SK-N-SH (cell line): ENCODE data around the gene PAPOLB. TPM values are rescaled to one million over a fixed set of nuclear protein-coding genes. Genes with fewer than 3 reads are reported as not detected.

ENCODE experiments used
- CTCF ChIA-PET: fragments of 300-600, 350-600 bp; formaldehyde crosslinking; extraction: SDS; loops from one replicate; lab custom pipeline; 2021; lab: Yijun Ruan, JAX
- POLR2A ChIA-PET: fragments of 350-600 bp; sonication (Branson Sonifier 250); formaldehyde crosslinking; extraction: SDS; loops from one replicate; lab custom pipeline; 2020; ENCODE audit warnings: antibody characterized with exemption, inconsistent platforms; lab: Yijun Ruan, JAX
- DNase-seq: peaks from one replicate; pipeline ENCODE4 v3.0.0; 2012
- H2AFZ ChIP-seq: fragments of 200-600 bp; sonication (generic); 2 replicates; pipeline ENCODE4 v1.8.1; 2016; ENCODE audit warnings: antibody characterized with exemption, mild to moderate bottlenecking, low read depth
- H3F3A ChIP-seq: fragments of 200-600 bp; sonication (generic); replicated peaks from 2 replicates; pipeline ENCODE3; 2016; ENCODE audit warnings: antibody characterized with exemption, mild to moderate bottlenecking; ENCODE audit not compliant: insufficient read depth
- H3K27ac ChIP-seq, 2 experiments: fragments of 200-500 bp in 1 of 2; fragments of 200-600 bp in 1 of 2; sonication (Bioruptor generic) in 1 of 2; sonication (generic), shearing (Covaris generic) in 1 of 2; 2 replicates each; pipeline versions ENCODE4 v1.5.1 to v1.6.1; 2014 to 2016; ENCODE audit warnings: low read depth in 2 of 2, inconsistent platforms in 1 of 2, low read length in 1 of 2, mild to moderate bottlenecking in 1 of 2, mixed read lengths in 1 of 2
- H3K27me3 ChIP-seq: fragments of 200-600 bp; sonication (generic), shearing (Covaris generic); 2 replicates; pipeline ENCODE4 v1.6.1; 2016; ENCODE audit warnings: mixed run types; ENCODE audit not compliant: insufficient read depth
- H3K36me3 ChIP-seq, 2 experiments: fragments of 200-500 bp in 1 of 2; fragments of 200-600 bp in 1 of 2; sonication (Bioruptor generic) in 1 of 2; sonication (generic) in 1 of 2; replicated peaks in 1 of 2; 2 replicates each; pipeline versions ENCODE3 to v1.5.1; 2014 to 2016; ENCODE audit warnings: low read length in 1 of 2, mild to moderate bottlenecking in 1 of 2; ENCODE audit not compliant: insufficient read depth in 2 of 2, control insufficient read depth in 1 of 2
- H3K4me1 ChIP-seq, 2 experiments: fragments of 200-500 bp in 1 of 2; fragments of 200-600 bp in 1 of 2; sonication (Bioruptor generic) in 1 of 2; sonication (generic), shearing (Covaris generic) in 1 of 2; 2 replicates each; pipeline versions ENCODE4 v1.5.1 to v1.6.1; 2014 to 2016; ENCODE audit warnings: low read depth in 1 of 2, low read length in 1 of 2, mixed run types in 1 of 2; ENCODE audit not compliant: insufficient read depth in 2 of 2, control insufficient read depth in 1 of 2
- H3K4me2 ChIP-seq: fragments of 200-600 bp; sonication (generic), shearing (Covaris generic); 2 replicates; pipeline ENCODE4 v1.6.1; 2017; ENCODE audit warnings: mixed run types
- H3K4me3 ChIP-seq, 2 experiments: fragments of 200-500 bp in 1 of 2; fragments of 200-600 bp in 1 of 2; sonication (Bioruptor generic) in 1 of 2; sonication (generic), shearing (Covaris generic) in 1 of 2; 2 replicates each; pipeline versions ENCODE4 v1.5.1 to v1.8.1; 2014 to 2016; ENCODE audit warnings: low read depth in 2 of 2, inconsistent platforms in 1 of 2, low read length in 1 of 2, mild to moderate bottlenecking in 1 of 2, mixed read lengths in 1 of 2, moderate library complexity in 1 of 2
- H3K79me2 ChIP-seq: fragments of 200-600 bp; sonication (generic); 2 replicates; pipeline ENCODE4 v1.8.1; 2017; ENCODE audit warnings: mild to moderate bottlenecking; ENCODE audit not compliant: insufficient read depth
- H3K9ac ChIP-seq: fragments of 200-600 bp; sonication (generic); 2 replicates; pipeline ENCODE4 v1.6.1; 2017; ENCODE audit warnings: mixed run types
- H3K9me2 ChIP-seq: fragments of 200-600 bp; sonication (generic); 2 replicates; pipeline ENCODE4 v1.6.1; 2017; ENCODE audit warnings: mixed run types
- H3K9me3 ChIP-seq: fragments of 200-600 bp; sonication (generic); 2 replicates; pipeline ENCODE4 v1.6.1; 2017; ENCODE audit warnings: mixed run types, mild to moderate bottlenecking, moderate library complexity
- H4K20me1 ChIP-seq: fragments of 200-600 bp; sonication (generic); 2 replicates; pipeline ENCODE4 v1.6.1; 2017; ENCODE audit warnings: mild to moderate bottlenecking, mixed run types; ENCODE audit not compliant: insufficient read depth
- EP300 ChIP-seq, 2 experiments: IDR thresholded peaks; 2 replicates each; pipeline versions ENCODE4 v1.4.0 to v1.6.1; 2012; ENCODE audit warnings: borderline replicate concordance in 1 of 2, low read depth in 1 of 2, low read length in 1 of 2
- EZH2phosphoT487 ChIP-seq: fragments of 200-600 bp; sonication (generic); IDR thresholded peaks from 2 replicates; pipeline ENCODE4 v1.6.1; 2017; ENCODE audit warnings: low read depth, mixed run types, mild to moderate bottlenecking, antibody characterized with exemption, moderate library complexity, borderline replicate concordance
- FOXJ3 ChIP-seq: sonication (generic); formaldehyde crosslinking; IDR thresholded peaks from 2 replicates; pipeline ENCODE4 v1.5.1; 2020; ENCODE audit warnings: mild to moderate bottlenecking, missing genetic modification reagents
- GATA2 ChIP-seq: sonication (generic); formaldehyde crosslinking; IDR thresholded peaks from 2 replicates; pipeline ENCODE4 v1.5.0; 2020; ENCODE audit warnings: mild to moderate bottlenecking, missing genetic modification reagents
- MEF2A ChIP-seq: IDR thresholded peaks from 2 replicates; pipeline ENCODE4 v1.4.0; 2012; ENCODE audit warnings: low read depth, borderline replicate concordance
- MXI1 ChIP-seq: IDR thresholded peaks from 2 replicates; pipeline ENCODE4 v1.6.1; 2012; ENCODE audit warnings: mild to moderate bottlenecking, low read depth, low read length, improper control_type of control experiment
- NRF1 ChIP-seq: IDR thresholded peaks from 2 replicates; pipeline ENCODE4 v1.6.1; 2012; ENCODE audit warnings: low read depth, mild to moderate bottlenecking, low read length
- POLR2AphosphoS5 ChIP-seq: IDR thresholded peaks from 2 replicates; pipeline ENCODE4 v1.6.1; 2012; ENCODE audit warnings: low read depth, low read length
- RAD21 ChIP-seq: IDR thresholded peaks from 2 replicates; pipeline ENCODE4 v1.6.1; 2012; ENCODE audit warnings: mild to moderate bottlenecking, low read length
- RCOR1 ChIP-seq: fragments of 150-350 bp; IDR thresholded peaks from 2 replicates; pipeline ENCODE4 v1.6.1; 2017; ENCODE audit warnings: antibody characterized with exemption, low read length
- SIN3A ChIP-seq: IDR thresholded peaks from 2 replicates; pipeline ENCODE4 v1.6.1; 2012; ENCODE audit warnings: low read depth, mild to moderate bottlenecking, low read length, moderate library complexity, borderline replicate concordance
- TCF12 ChIP-seq: IDR thresholded peaks from 2 replicates; pipeline ENCODE4 v1.4.0; 2012
- TEAD4 ChIP-seq: IDR thresholded peaks from 2 replicates; pipeline ENCODE4 v1.4.0; 2012; ENCODE audit warnings: mild to moderate bottlenecking, borderline replicate concordance; ENCODE audit not compliant: insufficient read depth
- YY1 ChIP-seq: IDR thresholded peaks from 2 replicates; pipeline ENCODE4 v1.4.0; 2012; ENCODE audit warnings: low read depth, mild to moderate bottlenecking
- WGBS: methylation state at CpG from one replicate; pipeline ENCODE4 v1.1.6; 2017; ENCODE audit warnings: low lambda C conversion rate; 5-methylcytosine and 5-hydroxymethylcytosine counted together
- polyA plus RNA-seq, 3 experiments: library from polyadenylated mRNA; depleted of rRNA; stranded (reverse); fragments of >200 nt; gene quantifications; 2 replicates each; pipeline ENCODE4 v1.2.3, GENCODE V29; 2012
- TF ChIP-seq, protein P1 (sequence below): IDR thresholded peaks from 2 replicates; pipeline ENCODE4; 2012
- TF ChIP-seq, protein P2 (sequence below): fragments of 200-600 bp; sonication (generic); IDR thresholded peaks from 2 replicates; pipeline ENCODE4 v1.6.1; 2017; ENCODE audit warnings: antibody characterized with exemption, mild to moderate bottlenecking, moderate library complexity

The PAPOLB gene
- polyA plus RNA-seq, 1 of the 3 experiments (the other 2 are of a cell fraction) = not detected

DNA sequence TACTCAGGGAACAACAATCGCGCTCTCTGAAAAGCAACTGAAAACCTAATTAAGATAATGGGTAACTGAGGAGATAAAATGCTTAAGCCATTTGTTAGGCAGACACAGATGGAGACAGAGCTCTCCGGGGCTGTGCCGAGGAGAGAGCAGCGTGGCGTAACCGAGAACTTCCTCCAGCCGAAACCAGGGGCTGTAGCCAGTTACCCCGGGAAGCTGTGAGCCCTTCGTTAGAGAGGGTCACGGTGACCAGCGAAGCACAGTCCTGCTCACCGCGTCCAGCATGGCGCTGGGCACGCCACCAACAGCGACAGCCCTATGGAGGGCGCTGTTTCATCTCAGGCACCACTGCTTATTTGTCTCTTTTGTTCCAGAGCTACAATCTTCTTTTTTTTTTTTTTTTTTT, 16.1 kb downstream of the PAPOLB start:
- Histone ChIP-seq H3F3A (peaks cover 3% of the 10 kb centered on the region), H3K9me3 (no peaks in the 10 kb centered on the region), H3K4me1 (peaks cover 0 to 19% of the 10 kb centered on the region in 2 experiments; a peak in 2 of 4 replicates), H4K20me1 (no peaks in the 10 kb centered on the region), H3K9me2 (no peaks in the 10 kb centered on the region), H3K4me3 (peak overlapping the region; percentile 27 to 29; a peak in 3 of 4 replicates), H3K79me2 (no peaks in the 10 kb centered on the region)
- 29% methylated on average over 18 of the region's 18 CpGs for WGBS
- DNase-seq = peak; percentile 90
- TF ChIP-seq RCOR1 = peak; percentile 49; the same call in 1 of the 2 replicates
- TF ChIP-seq, protein P1, sequence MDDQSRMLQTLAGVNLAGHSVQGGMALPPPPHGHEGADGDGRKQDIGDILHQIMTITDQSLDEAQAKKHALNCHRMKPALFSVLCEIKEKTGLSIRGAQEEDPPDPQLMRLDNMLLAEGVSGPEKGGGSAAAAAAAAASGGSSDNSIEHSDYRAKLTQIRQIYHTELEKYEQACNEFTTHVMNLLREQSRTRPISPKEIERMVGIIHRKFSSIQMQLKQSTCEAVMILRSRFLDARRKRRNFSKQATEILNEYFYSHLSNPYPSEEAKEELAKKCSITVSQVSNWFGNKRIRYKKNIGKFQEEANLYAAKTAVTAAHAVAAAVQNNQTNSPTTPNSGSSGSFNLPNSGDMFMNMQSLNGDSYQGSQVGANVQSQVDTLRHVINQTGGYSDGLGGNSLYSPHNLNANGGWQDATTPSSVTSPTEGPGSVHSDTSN = no peak
- peak; percentile 45; the same call in 1 of the 2 replicates for TF ChIP-seq MXI1
- TF ChIP-seq YY1 = peak; percentile 49; the same call in 1 of the 2 replicates
- TF ChIP-seq SIN3A = no peak
- TF ChIP-seq EP300 (IDR thresholded peaks at IDR 0.05; ENCODE audit: borderline replicate concordance in 1 of 2, low read depth in 1 of 2, low read length in 1 of 2) = peak in 1 of 2 experiments; percentile 38; a peak in 1 of 4 replicates
- TF ChIP-seq MEF2A = no peak
- TF ChIP-seq GATA2 (CRISPR knock-in tag) = peak; percentile 60; the same call in 1 of the 2 replicates
- TF ChIP-seq TEAD4 = no peak
- TF ChIP-seq RAD21 = peak; percentile 60
- TF ChIP-seq, protein P2, sequence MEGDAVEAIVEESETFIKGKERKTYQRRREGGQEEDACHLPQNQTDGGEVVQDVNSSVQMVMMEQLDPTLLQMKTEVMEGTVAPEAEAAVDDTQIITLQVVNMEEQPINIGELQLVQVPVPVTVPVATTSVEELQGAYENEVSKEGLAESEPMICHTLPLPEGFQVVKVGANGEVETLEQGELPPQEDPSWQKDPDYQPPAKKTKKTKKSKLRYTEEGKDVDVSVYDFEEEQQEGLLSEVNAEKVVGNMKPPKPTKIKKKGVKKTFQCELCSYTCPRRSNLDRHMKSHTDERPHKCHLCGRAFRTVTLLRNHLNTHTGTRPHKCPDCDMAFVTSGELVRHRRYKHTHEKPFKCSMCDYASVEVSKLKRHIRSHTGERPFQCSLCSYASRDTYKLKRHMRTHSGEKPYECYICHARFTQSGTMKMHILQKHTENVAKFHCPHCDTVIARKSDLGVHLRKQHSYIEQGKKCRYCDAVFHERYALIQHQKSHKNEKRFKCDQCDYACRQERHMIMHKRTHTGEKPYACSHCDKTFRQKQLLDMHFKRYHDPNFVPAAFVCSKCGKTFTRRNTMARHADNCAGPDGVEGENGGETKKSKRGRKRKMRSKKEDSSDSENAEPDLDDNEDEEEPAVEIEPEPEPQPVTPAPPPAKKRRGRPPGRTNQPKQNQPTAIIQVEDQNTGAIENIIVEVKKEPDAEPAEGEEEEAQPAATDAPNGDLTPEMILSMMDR = peak; percentile 56
- no peak for TF ChIP-seq NRF1
- no peak for TF ChIP-seq POLR2AphosphoS5
- TF ChIP-seq TCF12 = no peak
- no peak for TF ChIP-seq FOXJ3 (CRISPR knock-in tag)
- TF ChIP-seq EZH2phosphoT487 = no peak
- TF ChIP-seq, all 33 proteins: peak for 7
- Histone ChIP-seq H3K4me2 (peak overlapping the region; percentile 53; the same call in 1 of the 2 replicates), H3K36me3 (no peaks in the 10 kb centered on the region), H3K27me3 (no peaks in the 10 kb centered on the region), H3K27ac (peak overlapping the region in 1 of 2 experiments; percentile 48; a peak in 2 of 4 replicates), H3K9ac (no peak overlapping the region), H2AFZ (peak overlapping the region; percentile 69; the same call in 1 of the 2 replicates)
- ChIA-PET CTCF (interaction anchor here (0.6 to 22.9 kb wide), 22 partner anchors 8 to 329 kb away, joined by 3 to 645 read pairs (median 5); partner anchors contain the start of genes PAPOLB and RADIL), POLR2A (interaction anchor here (0.8 to 1.4 kb wide), 4 partner anchors 16 to 128 kb away, joined by 3 to 8 read pairs (median 4); no protein-coding TSS in a partner anchor)
